ENCODE data around the gene VIPR2.

GRCh38 chr7:159112136-159113011 lies 32.3 kb downstream of the VIPR2 start:
- TF ChIP-seq CTCF (IDR thresholded peaks at IDR 0.05) (no peak), POLR2A (IDR thresholded peaks at IDR 0.05) (no peak)
